Mesendoderm (in vitro differentiated cells): ENCODE measurements around the gene APBB2.

ENCODE experiments used
- DNase-seq: peaks from one replicate; pipeline ENCODE4 v3.0.0; 2013
- H2AK5ac ChIP-seq: 2 replicates; pipeline ENCODE4 v1.6.1; 2013; ENCODE audit warnings: low read length, inconsistent platforms
- H2BK120ac ChIP-seq: 2 replicates; pipeline ENCODE4 v1.6.1; 2013; ENCODE audit warnings: low read depth, mild to moderate bottlenecking, low read length, moderate library complexity, mixed read lengths
- H2BK15ac ChIP-seq: replicated peaks from 2 replicates; pipeline ENCODE4 v1.6.1; 2013; ENCODE audit warnings: low read depth, mild to moderate bottlenecking, moderate library complexity
- H2BK5ac ChIP-seq: 2 replicates; pipeline ENCODE4 v1.6.1; 2013; ENCODE audit warnings: low read length, inconsistent platforms
- H3K18ac ChIP-seq: 2 replicates; pipeline ENCODE4 v1.6.1; 2013; ENCODE audit warnings: mild to moderate bottlenecking, low read length, mixed read lengths
- H3K23ac ChIP-seq: one replicate; pipeline ENCODE4 v1.6.1; 2013; ENCODE audit warnings: low read length
- H3K27ac ChIP-seq: 2 replicates; pipeline ENCODE4 v1.5.1; 2013; ENCODE audit warnings: low read depth, mild to moderate bottlenecking, inconsistent platforms, low read length, moderate library complexity
- H3K27me3 ChIP-seq: 2 replicates; pipeline ENCODE4 v1.6.1; 2013; ENCODE audit warnings: low read length, control low read depth, mild to moderate bottlenecking, inconsistent platforms; ENCODE audit not compliant: insufficient read depth, poor library complexity
- H3K36me3 ChIP-seq: 2 replicates; pipeline ENCODE4 v1.6.1; 2013; ENCODE audit warnings: low read length, inconsistent platforms; ENCODE audit not compliant: control insufficient read depth, insufficient read depth
- H3K4ac ChIP-seq: one replicate; pipeline ENCODE4 v1.6.1; 2013; ENCODE audit warnings: low read depth, mild to moderate bottlenecking, low read length, moderate library complexity
- H3K4me1 ChIP-seq: 2 replicates; pipeline ENCODE4 v1.6.1; 2013; ENCODE audit warnings: low read depth, low read length, inconsistent platforms; ENCODE audit not compliant: control insufficient read depth
- H3K4me2 ChIP-seq: 2 replicates; pipeline ENCODE4 v1.6.1; 2013; ENCODE audit warnings: low read length
- H3K4me3 ChIP-seq: 2 replicates; pipeline ENCODE4 v1.5.1; 2013; ENCODE audit warnings: mild to moderate bottlenecking, low read length
- H3K56ac ChIP-seq: one replicate; pipeline ENCODE4 v1.6.1; 2013; ENCODE audit warnings: low read length
- H3K79me1 ChIP-seq: 2 replicates; pipeline ENCODE4 v1.6.1; 2013; ENCODE audit warnings: low read length, inconsistent platforms
- H3K79me2 ChIP-seq: 2 replicates; pipeline ENCODE4 v1.6.1; 2013; ENCODE audit warnings: mild to moderate bottlenecking, low read length; ENCODE audit not compliant: control insufficient read depth, insufficient read depth
- H3K9ac ChIP-seq: 2 replicates; pipeline ENCODE4 v1.6.1; 2013; ENCODE audit warnings: low read length, inconsistent platforms
- H4K5ac ChIP-seq: one replicate; pipeline ENCODE4 v1.6.1; 2013; ENCODE audit warnings: low read length
- H4K8ac ChIP-seq: one replicate; pipeline ENCODE4 v1.6.1; 2013; ENCODE audit warnings: low read depth, mild to moderate bottlenecking, control low read depth, low read length, moderate library complexity
- WGBS: extraction: QIAGEN DNeasy Blood & Tissue Kit; methylation state at CpG from one replicate; pipeline ENCODE4 v1.1.7; 2013; ENCODE audit warnings: low lambda C conversion rate, missing lambda C conversion rate; ENCODE audit not compliant: insufficient coverage; ENCODE audit errors: extremely low coverage; 5-methylcytosine and 5-hydroxymethylcytosine counted together

The APBB2 gene

GRCh38 chr4:40967550-40967949 lies 246.8 kb downstream of the APBB2 start:
- H3K23ac ChIP-seq, result no peak overlapping the region
- H3K4me3 ChIP-seq, result no peak overlapping the region
- no peak overlapping the region for H2AK5ac ChIP-seq
- H3K27me3 ChIP-seq, result no peaks in the 10 kb centered on the region
- H3K4me1 ChIP-seq, result peaks cover 3% of the 10 kb centered on the region
- H3K4ac ChIP-seq, result no peak overlapping the region
- H2BK5ac ChIP-seq, result no peak overlapping the region
- H3K9ac ChIP-seq, result no peak overlapping the region
- no peaks in the 10 kb centered on the region for H3K36me3 ChIP-seq
- H4K5ac ChIP-seq, result no peak overlapping the region
- WGBS, result no CpG with 5 or more reads among the region's 6 CpGs
- no peak overlapping the region for H2BK15ac ChIP-seq
- H3K79me1 ChIP-seq, result no peaks in the 10 kb centered on the region
- H3K27ac ChIP-seq, result no peak overlapping the region
- H3K18ac ChIP-seq, result no peak overlapping the region
- H3K4me2 ChIP-seq, result no peak overlapping the region
- H3K79me2 ChIP-seq, result no peaks in the 10 kb centered on the region
- H4K8ac ChIP-seq, result no peak overlapping the region
- no peak overlapping the region for H3K56ac ChIP-seq
- DNase-seq, result no peak
- no peak overlapping the region for H2BK120ac ChIP-seq

GRCh38 chr4:40966091-40966490 lies 248.3 kb downstream of the APBB2 start:
- no peak overlapping the region for H2BK5ac ChIP-seq
- no CpG with 5 or more reads among the region's 5 CpGs for WGBS
- H3K27me3 ChIP-seq, result no peaks in the 10 kb centered on the region
- peaks cover 5% of the 10 kb centered on the region for H3K4me1 ChIP-seq
- no peak for DNase-seq
- no peak overlapping the region for H3K23ac ChIP-seq
- H4K5ac ChIP-seq, result no peak overlapping the region
- no peak overlapping the region for H2AK5ac ChIP-seq
- no peaks in the 10 kb centered on the region for H3K36me3 ChIP-seq
- H3K79me1 ChIP-seq, result no peaks in the 10 kb centered on the region
- no peak overlapping the region for H2BK120ac ChIP-seq
- H3K27ac ChIP-seq, result no peak overlapping the region
- H3K4me2 ChIP-seq, result no peak overlapping the region
- H4K8ac ChIP-seq, result no peak overlapping the region
- H3K18ac ChIP-seq, result no peak overlapping the region
- H3K4me3 ChIP-seq, result no peak overlapping the region
- no peaks in the 10 kb centered on the region for H3K79me2 ChIP-seq
- no peak overlapping the region for H3K56ac ChIP-seq
- H2BK15ac ChIP-seq, result no peak overlapping the region
- no peak overlapping the region for H3K4ac ChIP-seq
- no peak overlapping the region for H3K9ac ChIP-seq

GRCh38 chr4:40963897-40964478 lies 250.4 kb downstream of the APBB2 start:
- no peak for DNase-seq
- no peaks in the 10 kb centered on the region for H3K36me3 ChIP-seq
- no peak overlapping the region for H3K4ac ChIP-seq
- no peak overlapping the region for H2AK5ac ChIP-seq
- no peak overlapping the region for H2BK5ac ChIP-seq
- H3K56ac ChIP-seq, result no peak overlapping the region
- WGBS, result 100% methylated on average over 1 of the region's 1 CpG
- H3K27me3 ChIP-seq, result no peaks in the 10 kb centered on the region
- H4K8ac ChIP-seq, result no peak overlapping the region
- no peak overlapping the region for H4K5ac ChIP-seq
- no peaks in the 10 kb centered on the region for H3K79me2 ChIP-seq
- H3K4me1 ChIP-seq, result peaks cover 5% of the 10 kb centered on the region
- H3K79me1 ChIP-seq, result no peaks in the 10 kb centered on the region
- no peak overlapping the region for H3K27ac ChIP-seq
- H3K4me3 ChIP-seq, result no peak overlapping the region
- no peak overlapping the region for H3K23ac ChIP-seq
- H2BK120ac ChIP-seq, result no peak overlapping the region
- no peak overlapping the region for H3K9ac ChIP-seq
- no peak overlapping the region for H3K18ac ChIP-seq
- H3K4me2 ChIP-seq, result no peak overlapping the region
- H2BK15ac ChIP-seq, result no peak overlapping the region

- no peak overlapping the region for H2BK120ac ChIP-seq
- H3K56ac ChIP-seq, result no peak overlapping the region
- H3K4me3 ChIP-seq, result no peak overlapping the region
- no peak overlapping the region for H2BK15ac ChIP-seq
- H3K27me3 ChIP-seq, result no peaks in the 10 kb centered on the region
- no peak overlapping the region for H2AK5ac ChIP-seq
- H2BK5ac ChIP-seq, result no peak overlapping the region
- no peaks in the 10 kb centered on the region for H3K79me2 ChIP-seq
- H4K5ac ChIP-seq, result no peak overlapping the region
- H3K4me2 ChIP-seq, result no peak overlapping the region
- H3K79me1 ChIP-seq, result no peaks in the 10 kb centered on the region
- WGBS, result no CpG with 5 or more reads among the region's 7 CpGs
- no peak overlapping the region for H3K9ac ChIP-seq
- H3K27ac ChIP-seq, result no peak overlapping the region
- peak; percentile 16 for DNase-seq
- H3K23ac ChIP-seq, result no peak overlapping the region
- no peak overlapping the region for H3K4ac ChIP-seq
- no peak overlapping the region for H3K18ac ChIP-seq
- H3K36me3 ChIP-seq, result no peaks in the 10 kb centered on the region
- H3K4me1 ChIP-seq, result peaks cover 5% of the 10 kb centered on the region
- no peak overlapping the region for H4K8ac ChIP-seq
Measured at GRCh38 chr4:40962551-40963180, 251.7 kb downstream of the APBB2 start.

GRCh38 chr4:40960941-40961340 lies 253.4 kb downstream of the APBB2 start:
- H3K4me3 ChIP-seq, result no peak overlapping the region
- WGBS, result no CpG with 5 or more reads among the region's 1 CpG
- no peak overlapping the region for H3K4me2 ChIP-seq
- no peak overlapping the region for H2AK5ac ChIP-seq
- DNase-seq, result no peak
- no peak overlapping the region for H3K18ac ChIP-seq
- H3K36me3 ChIP-seq, result no peaks in the 10 kb centered on the region
- H3K4ac ChIP-seq, result no peak overlapping the region
- no peaks in the 10 kb centered on the region for H3K27me3 ChIP-seq
- no peak overlapping the region for H3K27ac ChIP-seq
- H3K4me1 ChIP-seq, result peaks cover 5% of the 10 kb centered on the region
- no peak overlapping the region for H4K5ac ChIP-seq
- no peak overlapping the region for H4K8ac ChIP-seq
- H2BK5ac ChIP-seq, result no peak overlapping the region
- no peaks in the 10 kb centered on the region for H3K79me1 ChIP-seq
- H2BK120ac ChIP-seq, result no peak overlapping the region
- H3K79me2 ChIP-seq, result no peaks in the 10 kb centered on the region
- no peak overlapping the region for H3K9ac ChIP-seq
- H2BK15ac ChIP-seq, result no peak overlapping the region
- H3K23ac ChIP-seq, result no peak overlapping the region
- H3K56ac ChIP-seq, result no peak overlapping the region

GRCh38 chr4:40957281-40957680 lies 257.1 kb downstream of the APBB2 start:
- Histone ChIP-seq H3K4ac (no peak overlapping the region), H2BK15ac (no peak overlapping the region), H2BK5ac (no peak overlapping the region), H4K8ac (no peak overlapping the region), H3K23ac (no peak overlapping the region), H2BK120ac (no peak overlapping the region), H3K36me3 (no peaks in the 10 kb centered on the region), H3K18ac (no peak overlapping the region), H2AK5ac (no peak overlapping the region), H3K4me1 (peaks cover 2% of the 10 kb centered on the region), H3K27ac (no peak overlapping the region), H3K9ac (no peak overlapping the region), H4K5ac (no peak overlapping the region), H3K27me3 (no peaks in the 10 kb centered on the region), H3K79me2 (no peaks in the 10 kb centered on the region), H3K4me2 (no peak overlapping the region), H3K56ac (no peak overlapping the region), H3K79me1 (no peaks in the 10 kb centered on the region), H3K4me3 (no peak overlapping the region)
- DNase-seq, result no peak
- WGBS, result no CpG with 5 or more reads among the region's 6 CpGs
